Measurements from ENCODE around the gene MAVS.

The MAVS gene

DNA sequence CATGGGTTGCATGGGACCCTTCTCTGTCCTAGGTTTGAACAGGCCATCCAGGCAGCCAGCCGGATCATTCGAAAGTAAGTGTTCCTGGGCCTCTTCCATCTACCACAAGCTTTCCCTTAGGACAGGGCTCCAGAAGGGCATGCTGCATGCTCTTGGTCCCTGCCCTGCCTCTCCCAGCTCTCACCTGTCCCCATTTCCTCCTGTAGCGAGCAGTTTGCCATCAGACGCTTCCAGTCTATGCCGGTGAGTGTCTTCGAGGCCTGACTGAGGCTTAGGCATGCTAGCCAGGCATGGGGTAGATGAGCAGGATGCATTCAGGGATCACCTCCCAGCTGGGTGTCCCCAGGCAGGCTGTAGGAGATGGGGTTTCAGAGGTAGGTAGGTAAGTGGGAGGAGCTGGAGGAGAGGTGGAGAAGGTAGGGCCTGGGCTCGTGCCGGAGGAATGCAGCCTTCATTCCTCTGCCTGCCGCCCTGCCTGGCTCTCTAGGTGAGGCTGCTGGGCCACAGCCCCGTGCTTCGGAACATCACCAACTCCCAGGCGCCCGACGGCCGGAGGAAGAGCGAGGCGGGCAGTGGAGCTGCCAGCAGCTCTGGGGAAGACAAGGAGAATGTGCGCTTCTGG, 46.3 kb upstream of the MAVS start:
- no peak for TF ChIP-seq MYC (IDR thresholded peaks at IDR 0.05; ENCODE audit: low read depth, low read length)
- TF ChIP-seq, protein P1, sequence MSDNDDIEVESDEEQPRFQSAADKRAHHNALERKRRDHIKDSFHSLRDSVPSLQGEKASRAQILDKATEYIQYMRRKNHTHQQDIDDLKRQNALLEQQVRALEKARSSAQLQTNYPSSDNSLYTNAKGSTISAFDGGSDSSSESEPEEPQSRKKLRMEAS (IDR thresholded peaks at IDR 0.05; ENCODE audit: low read depth, low read length) = no peak
- TF ChIP-seq, protein P2, sequence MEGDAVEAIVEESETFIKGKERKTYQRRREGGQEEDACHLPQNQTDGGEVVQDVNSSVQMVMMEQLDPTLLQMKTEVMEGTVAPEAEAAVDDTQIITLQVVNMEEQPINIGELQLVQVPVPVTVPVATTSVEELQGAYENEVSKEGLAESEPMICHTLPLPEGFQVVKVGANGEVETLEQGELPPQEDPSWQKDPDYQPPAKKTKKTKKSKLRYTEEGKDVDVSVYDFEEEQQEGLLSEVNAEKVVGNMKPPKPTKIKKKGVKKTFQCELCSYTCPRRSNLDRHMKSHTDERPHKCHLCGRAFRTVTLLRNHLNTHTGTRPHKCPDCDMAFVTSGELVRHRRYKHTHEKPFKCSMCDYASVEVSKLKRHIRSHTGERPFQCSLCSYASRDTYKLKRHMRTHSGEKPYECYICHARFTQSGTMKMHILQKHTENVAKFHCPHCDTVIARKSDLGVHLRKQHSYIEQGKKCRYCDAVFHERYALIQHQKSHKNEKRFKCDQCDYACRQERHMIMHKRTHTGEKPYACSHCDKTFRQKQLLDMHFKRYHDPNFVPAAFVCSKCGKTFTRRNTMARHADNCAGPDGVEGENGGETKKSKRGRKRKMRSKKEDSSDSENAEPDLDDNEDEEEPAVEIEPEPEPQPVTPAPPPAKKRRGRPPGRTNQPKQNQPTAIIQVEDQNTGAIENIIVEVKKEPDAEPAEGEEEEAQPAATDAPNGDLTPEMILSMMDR (IDR thresholded peaks at IDR 0.05; ENCODE audit: low read depth, low read length) = no peak
- no peak for TF ChIP-seq POLR2A (IDR thresholded peaks at IDR 0.05; ENCODE audit: extremely low read depth, insufficient read length)
- no peak for DNase-seq (ENCODE audit: low read depth)
- no peak overlapping the region for H3K4me3 ChIP-seq (ENCODE audit: low read depth, low read length)

DNA sequence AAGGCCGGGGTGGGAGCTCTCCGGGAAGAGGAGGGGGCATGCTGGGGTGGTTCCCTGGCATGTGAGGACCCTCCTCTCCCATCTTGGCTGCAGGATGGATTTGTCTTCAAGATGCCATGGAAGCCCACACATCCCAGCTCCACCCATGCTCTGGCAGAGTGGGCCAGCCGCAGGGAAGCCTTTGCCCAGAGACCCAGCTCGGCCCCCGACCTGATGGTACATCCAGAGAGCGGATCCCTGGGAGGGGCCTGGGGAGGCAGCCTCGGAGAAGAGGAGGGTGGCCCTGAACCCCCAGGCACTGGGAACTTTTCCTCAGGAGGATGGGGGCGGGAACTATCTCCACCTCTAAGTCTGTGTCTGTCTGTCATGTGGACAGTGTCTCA, 45.8 kb upstream of the MAVS start:
- no peak overlapping the region for H3K4me3 ChIP-seq (ENCODE audit: low read depth, low read length)

DNA sequence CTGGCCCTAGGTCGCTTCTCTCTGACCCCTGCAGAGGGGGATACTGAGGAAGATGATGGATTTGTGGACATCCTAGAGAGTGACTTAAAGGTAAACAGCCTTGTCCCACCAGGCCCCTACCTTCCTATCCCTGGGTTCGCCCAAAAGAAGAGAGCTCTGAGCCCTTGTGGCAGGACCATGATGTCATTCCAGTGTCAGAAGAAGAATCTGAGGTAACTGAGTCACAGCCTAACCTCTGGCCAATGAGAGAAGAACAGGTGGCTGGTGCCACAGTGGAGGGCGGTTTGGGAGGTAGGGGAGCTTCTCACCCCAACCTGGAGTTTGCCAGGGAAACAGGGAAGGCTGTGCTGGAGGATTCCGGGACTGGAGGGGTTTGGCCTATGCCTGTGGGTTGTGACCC, 45.3 kb upstream of the MAVS start:
- H3K4me3 ChIP-seq (ENCODE audit: low read depth, low read length) = no peak overlapping the region
- TF ChIP-seq, protein P2 (IDR thresholded peaks at IDR 0.05; ENCODE audit: low read depth, low read length) = no peak
- TF ChIP-seq POLR2A (IDR thresholded peaks at IDR 0.05; ENCODE audit: extremely low read depth, insufficient read length) (no peak), MYC (IDR thresholded peaks at IDR 0.05; ENCODE audit: low read depth, low read length) (no peak)
- TF ChIP-seq, protein P1 (IDR thresholded peaks at IDR 0.05; ENCODE audit: low read depth, low read length) = no peak
- DNase-seq (ENCODE audit: low read depth) = no peak

More for the DNA sequence above, 45.8 kb upstream of the MAVS start:
- no peak for TF ChIP-seq MYC (IDR thresholded peaks at IDR 0.05; ENCODE audit: low read depth, low read length)
- no peak for TF ChIP-seq POLR2A (IDR thresholded peaks at IDR 0.05; ENCODE audit: extremely low read depth, insufficient read length)
- TF ChIP-seq, protein P2 (IDR thresholded peaks at IDR 0.05; ENCODE audit: low read depth, low read length) = no peak
- TF ChIP-seq, protein P1 (IDR thresholded peaks at IDR 0.05; ENCODE audit: low read depth, low read length) = no peak
- no peak for DNase-seq (ENCODE audit: low read depth)

DNA sequence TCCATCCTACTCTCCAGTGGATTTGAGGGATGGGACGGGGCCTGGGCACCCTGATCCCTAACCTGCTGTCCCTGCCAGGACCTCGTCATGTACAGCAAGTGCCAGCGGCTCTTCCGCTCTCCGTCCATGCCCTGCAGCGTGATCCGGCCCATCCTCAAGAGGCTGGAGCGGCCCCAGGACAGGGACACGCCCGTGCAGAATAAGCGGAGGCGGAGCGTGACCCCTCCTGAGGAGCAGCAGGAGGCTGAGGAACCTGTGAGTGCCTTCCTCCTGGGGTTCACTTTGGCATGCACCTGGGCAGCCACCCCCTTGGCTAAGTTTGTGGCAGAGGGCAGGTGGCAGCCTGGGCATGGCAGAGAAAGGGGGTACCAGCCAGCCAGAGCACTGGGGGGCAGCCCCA, 44.8 kb upstream of the MAVS start:
- H3K4me3 ChIP-seq (ENCODE audit: low read depth, low read length) = no peak overlapping the region
- DNase-seq (ENCODE audit: low read depth) = no peak
- TF ChIP-seq POLR2A (IDR thresholded peaks at IDR 0.05; ENCODE audit: extremely low read depth, insufficient read length) (no peak), MYC (IDR thresholded peaks at IDR 0.05; ENCODE audit: low read depth, low read length) (no peak)
- TF ChIP-seq, protein P1 (IDR thresholded peaks at IDR 0.05; ENCODE audit: low read depth, low read length) = no peak
- TF ChIP-seq, protein P2 (IDR thresholded peaks at IDR 0.05; ENCODE audit: low read depth, low read length) = no peak

DNA sequence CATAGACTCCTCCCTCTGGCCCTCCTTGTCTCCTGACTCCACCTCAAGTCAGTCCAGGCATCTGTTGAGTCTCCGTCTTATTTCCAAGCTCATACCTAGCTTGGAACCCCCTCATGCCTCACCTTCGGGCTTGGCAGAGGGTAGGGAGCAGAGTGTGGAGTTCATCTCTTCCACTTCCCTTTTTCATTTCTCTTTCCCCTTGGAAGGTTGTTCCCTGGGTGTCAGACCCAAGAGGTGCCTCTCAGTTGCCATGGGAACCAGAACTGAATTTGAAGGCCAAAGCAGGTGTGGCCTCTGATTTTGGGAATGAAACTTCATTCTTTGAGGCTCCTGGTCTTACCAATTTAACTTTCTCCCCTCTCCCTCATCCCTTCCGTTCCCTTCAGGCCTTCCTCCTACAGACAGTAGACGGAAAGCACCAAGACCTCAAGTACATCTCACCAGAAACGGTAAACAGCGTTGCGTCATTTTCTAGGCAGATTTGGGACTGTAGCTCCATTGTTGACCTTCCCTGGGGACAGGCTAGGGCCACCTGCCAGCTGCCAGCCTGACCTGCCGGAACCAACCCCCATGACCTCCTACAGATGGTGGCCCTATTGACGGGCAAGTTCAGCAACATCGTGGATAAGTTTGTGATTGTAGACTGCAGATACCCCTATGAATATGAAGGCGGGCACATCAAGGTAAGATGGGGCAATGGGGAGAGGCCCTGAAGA, 44.0 kb upstream of the MAVS start:
- DNase-seq (ENCODE audit: low read depth) = no peak
- TF ChIP-seq POLR2A (IDR thresholded peaks at IDR 0.05; ENCODE audit: extremely low read depth, insufficient read length) (no peak), MYC (IDR thresholded peaks at IDR 0.05; ENCODE audit: low read depth, low read length) (no peak)
- TF ChIP-seq, protein P1 (IDR thresholded peaks at IDR 0.05; ENCODE audit: low read depth, low read length) = no peak
- TF ChIP-seq, protein P2 (IDR thresholded peaks at IDR 0.05; ENCODE audit: low read depth, low read length) = no peak
- H3K4me3 ChIP-seq (ENCODE audit: low read depth, low read length) = no peak overlapping the region
